ENCODE results near the gene SDF2L1.
A peak's percentile ranks its signal among the peaks of the same experiment; 100 is the strongest.
"Not testable (repeated sequence)": the region's sequence is repeated elsewhere in the genome, so short reads cannot be mapped to it uniquely, and the experiment has no call there.

The SDF2L1 gene

DNA sequence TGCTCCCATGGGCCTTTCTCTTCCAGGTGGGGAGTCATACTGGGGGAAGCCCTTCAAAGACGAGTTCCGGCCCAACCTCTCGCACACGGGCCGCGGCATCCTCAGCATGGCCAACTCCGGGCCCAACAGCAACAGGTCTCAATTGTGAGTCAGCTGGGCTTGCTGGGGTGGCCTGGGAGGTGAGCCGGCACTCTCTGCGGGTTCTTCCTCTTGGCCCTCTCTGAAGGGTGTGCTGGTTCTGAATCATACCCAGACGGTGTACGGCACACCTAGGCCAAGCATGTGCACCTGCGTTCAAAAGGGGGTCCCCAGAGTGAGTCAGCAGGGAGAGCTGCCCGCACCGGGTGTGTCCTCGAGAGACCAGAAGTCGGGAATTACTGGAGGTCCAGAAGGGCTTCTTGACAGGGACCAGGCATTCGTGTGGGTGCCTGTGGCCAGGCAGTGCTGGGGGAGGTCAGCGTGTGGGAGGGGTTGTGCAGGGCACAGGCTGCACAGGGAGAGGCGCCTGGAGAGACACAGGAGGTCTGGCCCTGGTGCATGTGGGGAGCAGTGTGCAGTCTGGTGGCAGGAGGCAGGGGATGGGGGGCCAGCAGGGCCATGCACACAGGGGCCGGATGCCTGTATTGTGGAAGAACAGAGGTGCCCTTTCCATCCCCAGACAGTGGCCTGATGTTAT lies 46.7 kb downstream of the SDF2L1 start:
- DNase-seq: no peak

DNA sequence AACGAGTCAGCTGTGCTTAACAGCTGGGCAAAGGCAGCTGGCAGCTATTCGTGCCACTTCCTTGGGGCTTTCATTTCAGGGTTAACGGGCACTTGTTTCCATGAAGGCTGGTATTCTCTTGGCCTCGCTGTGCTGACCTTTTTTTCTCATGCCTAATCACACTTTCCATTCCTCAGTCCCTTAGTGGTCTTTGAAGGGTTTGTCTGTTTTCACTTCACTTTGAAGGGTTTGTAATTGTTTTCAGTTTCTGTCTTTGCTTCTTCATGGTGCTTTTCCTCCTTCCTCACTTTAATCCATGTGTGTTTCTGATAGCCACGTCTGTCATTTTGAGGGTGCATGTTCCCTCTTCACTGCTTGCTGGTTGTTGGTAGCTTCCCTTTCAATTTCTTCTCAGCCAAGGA lies 48.3 kb downstream of the SDF2L1 start:
- DNase-seq: peak in 1 of 2 experiments; percentile 49

DNA sequence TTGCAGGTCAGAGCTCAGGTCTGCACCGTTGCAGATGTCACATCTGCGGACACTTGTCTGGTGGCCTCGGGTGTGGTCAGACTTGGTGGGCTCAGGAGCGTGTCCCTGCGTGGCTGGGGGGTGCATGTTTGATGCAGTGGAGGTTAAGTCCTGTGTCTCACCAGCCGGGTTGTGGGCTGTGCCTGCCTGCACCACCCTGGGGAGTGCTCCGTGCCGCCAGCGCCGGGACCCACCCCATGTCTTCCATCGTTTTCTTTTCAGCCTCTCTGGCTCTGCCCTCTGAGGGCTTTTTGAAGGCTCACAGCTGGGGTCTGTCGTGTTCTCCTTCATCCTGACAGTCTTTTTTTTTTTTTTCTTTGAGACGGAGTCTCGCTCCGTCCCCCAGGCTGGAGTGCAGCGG lies 49.7 kb downstream of the SDF2L1 start:
- no peak for DNase-seq

DNA sequence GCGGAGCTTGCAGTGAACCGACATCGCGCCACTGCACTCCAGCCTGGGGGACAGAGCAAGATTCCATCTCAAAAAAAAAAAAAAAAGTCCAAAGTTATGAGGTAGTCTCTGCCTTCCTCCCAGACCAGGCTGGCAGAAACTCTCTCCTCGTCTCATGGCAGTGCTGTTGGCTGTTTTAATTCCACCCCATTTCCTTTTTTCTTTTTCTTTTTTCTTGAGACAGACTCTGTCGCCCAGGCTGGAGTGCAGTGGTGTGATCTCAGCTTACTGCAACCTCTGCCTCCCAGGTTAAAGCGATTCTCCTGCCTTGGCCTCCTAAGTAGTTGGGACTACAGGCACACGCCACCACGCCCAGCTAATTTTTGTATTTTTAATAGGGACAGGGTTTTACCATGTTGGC lies 50.8 kb downstream of the SDF2L1 start:
- not testable (repeated sequence) for DNase-seq

DNA sequence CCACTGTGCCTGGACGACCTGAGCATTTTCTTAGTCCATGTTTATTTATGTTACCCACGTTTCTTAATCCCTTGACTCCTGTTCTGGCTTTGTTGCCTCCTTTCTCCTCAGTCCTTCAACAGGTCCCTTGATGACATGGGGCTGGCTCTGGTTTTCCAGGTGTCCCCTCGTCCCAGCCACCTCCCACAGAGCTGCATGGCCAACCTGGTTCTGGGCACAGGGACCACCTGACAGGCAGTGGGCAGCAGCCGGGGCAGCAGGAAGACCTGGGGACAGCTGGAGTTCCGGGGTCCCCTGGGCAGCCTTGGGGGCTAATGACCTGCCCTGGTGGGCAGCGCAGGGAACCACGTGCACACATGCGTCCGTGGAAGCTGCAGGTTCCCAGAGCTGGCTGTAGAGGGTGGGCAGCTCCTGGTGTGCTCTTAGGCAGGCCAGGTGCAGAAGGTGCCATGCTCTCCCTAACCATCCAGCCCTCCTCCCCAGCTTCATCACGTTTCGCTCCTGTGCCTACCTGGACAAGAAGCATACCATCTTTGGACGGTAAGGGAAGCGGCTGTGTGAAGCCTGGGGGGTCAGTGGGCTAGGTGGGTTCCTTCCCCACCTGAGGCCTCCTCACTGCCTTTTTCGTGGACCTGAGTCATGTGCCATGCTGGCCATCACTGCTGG lies 51.4 kb downstream of the SDF2L1 start:
- DNase-seq: no peak
